Measurements from ENCODE around the gene RASGRF2. TPM values are rescaled to one million over a fixed set of nuclear protein-coding genes. Genes with fewer than 3 reads are reported as not detected.
"Not testable (repeated sequence)": the region's sequence is repeated elsewhere in the genome, so short reads cannot be mapped to it uniquely, and the experiment has no call there.

The RASGRF2 gene
- total RNA-seq, 2 experiments from 2014 or later = 10.0 to 11.6 TPM

DNA sequence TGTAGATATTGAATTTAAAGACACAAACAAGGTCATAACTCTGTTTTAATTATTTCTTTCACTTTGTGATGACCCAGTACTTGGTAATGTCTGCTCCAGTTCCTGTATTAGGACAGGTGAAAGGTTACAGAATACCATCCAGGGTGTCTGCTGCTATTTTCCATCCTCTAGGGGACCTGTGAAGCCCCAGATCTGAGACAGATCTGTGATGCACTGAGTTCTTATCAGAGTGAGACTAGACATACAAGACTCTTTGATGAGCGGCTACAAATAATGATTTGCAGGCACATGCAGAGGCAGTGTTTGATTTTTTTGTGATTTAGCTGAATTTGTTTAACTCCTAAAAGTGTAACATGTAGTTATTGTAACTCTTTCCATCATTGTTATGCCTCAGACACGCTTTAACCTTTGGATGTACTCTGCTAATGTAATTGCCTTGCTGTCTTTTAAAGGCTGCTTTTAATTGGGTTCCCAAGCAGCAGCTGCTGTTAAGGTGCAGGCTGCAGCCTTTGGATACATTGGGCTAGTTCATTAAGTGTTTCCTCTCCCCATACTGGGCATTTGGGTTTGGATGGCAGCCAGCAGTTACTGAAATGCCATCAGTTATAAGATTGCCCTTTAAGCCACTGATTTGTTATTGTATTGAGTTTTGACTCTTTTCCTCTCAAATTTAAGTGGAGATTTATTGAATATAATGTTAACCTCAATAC, 63.3 kb downstream of the RASGRF2 start:
- Mint-ChIP-seq H3K4me1 (ENCODE audit: low read depth) (peaks cover 30% of the 10 kb centered on the region), H3K27ac (no peak overlapping the region), H3K9me3 (ENCODE audit: insufficient read depth) (peaks cover 3% of the 10 kb centered on the region), H3K27me3 (ENCODE audit: low read depth) (no peaks in the 10 kb centered on the region), H3K36me3 (ENCODE audit: low read depth) (peaks cover 5% of the 10 kb centered on the region), H3K4me3 (no peak overlapping the region)
- DNase-seq (no peak), ATAC-seq (no peak)
- CTCF ChIA-PET = no interaction called here
- POLR2A ChIA-PET = no interaction called here

DNA sequence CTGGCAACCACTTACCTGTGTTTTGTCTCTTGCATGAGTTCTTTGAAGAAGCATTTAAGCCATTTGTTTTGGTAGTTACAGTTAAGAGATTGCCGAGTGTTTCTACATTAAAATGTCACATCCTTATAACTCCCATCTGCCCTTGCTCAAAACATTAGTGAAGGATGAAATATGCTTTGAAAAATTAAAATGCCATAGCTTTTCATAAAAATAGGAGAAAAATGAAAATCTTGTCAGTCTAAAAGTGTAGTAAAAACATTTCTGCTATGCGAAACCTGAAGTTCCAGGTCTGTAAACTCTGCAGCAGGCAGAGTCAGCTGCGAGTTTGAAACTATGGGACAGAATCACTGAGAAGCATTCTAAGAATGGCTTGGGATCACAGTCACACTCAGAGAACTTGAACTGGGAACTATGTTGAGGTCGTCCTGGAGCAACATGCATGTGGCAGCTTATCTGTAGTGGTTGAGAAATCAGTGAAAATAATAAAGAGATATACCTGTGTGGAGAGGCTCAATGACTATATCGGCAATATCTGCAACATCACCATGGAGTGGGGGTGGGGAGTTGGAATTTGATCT, 67.4 kb downstream of the RASGRF2 start:
- H3K27me3 Mint-ChIP-seq (ENCODE audit: low read depth) = no peaks in the 10 kb centered on the region
- H3K27ac Mint-ChIP-seq = no peak overlapping the region
- peaks cover 10% of the 10 kb centered on the region for H3K4me1 Mint-ChIP-seq (ENCODE audit: low read depth)
- H3K4me3 Mint-ChIP-seq = no peak overlapping the region
- H3K36me3 Mint-ChIP-seq (ENCODE audit: low read depth) = peaks cover 9% of the 10 kb centered on the region
- no peak for DNase-seq
- ATAC-seq = no peak
- ChIA-PET CTCF (interaction anchor here (1.5 kb wide), 1 partner anchor 17 kb away, joined by 3 read pairs; no protein-coding TSS in a partner anchor), POLR2A (interaction anchor here (0.6 kb wide), 1 partner anchor 854 kb away, joined by 4 read pairs; no protein-coding TSS in a partner anchor)
- peaks cover 3% of the 10 kb centered on the region for H3K9me3 Mint-ChIP-seq (ENCODE audit: insufficient read depth)

DNA sequence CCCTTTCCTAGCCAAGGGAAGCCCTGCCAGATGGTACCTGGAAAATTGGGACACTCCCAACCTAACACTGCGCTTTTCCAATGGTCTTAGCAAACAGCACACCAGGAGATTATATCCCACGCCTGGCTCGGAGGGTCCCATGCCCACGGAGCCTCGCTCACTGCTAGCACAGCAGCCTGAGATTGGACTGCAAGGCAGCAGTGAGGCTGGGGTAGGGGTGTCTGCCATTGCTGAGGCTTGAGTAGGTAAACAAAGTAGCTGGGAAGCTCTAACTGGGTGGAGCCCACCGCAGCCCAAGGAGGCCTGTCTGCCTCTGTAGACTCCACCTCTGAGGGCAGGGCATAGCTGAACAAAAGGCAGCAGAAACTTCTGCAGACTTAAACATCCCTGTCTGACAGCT, 68.7 kb downstream of the RASGRF2 start:
- H3K27me3 Mint-ChIP-seq (ENCODE audit: low read depth); H3K9me3 Mint-ChIP-seq (ENCODE audit: insufficient read depth); DNase-seq; POLR2A ChIA-PET; H3K4me3 Mint-ChIP-seq; ATAC-seq; H3K4me1 Mint-ChIP-seq (ENCODE audit: low read depth); H3K27ac Mint-ChIP-seq; CTCF ChIA-PET: not testable (repeated sequence)
- H3K36me3 Mint-ChIP-seq (ENCODE audit: low read depth) = peaks cover 10% of the 10 kb centered on the region

GRCh38 chr5:81029736-81030135, 69.6 kb downstream of the RASGRF2 start:
- ATAC-seq; CTCF ChIA-PET; H3K9me3 Mint-ChIP-seq (ENCODE audit: insufficient read depth); DNase-seq; H3K27ac Mint-ChIP-seq; H3K4me3 Mint-ChIP-seq; H3K27me3 Mint-ChIP-seq (ENCODE audit: low read depth); H3K4me1 Mint-ChIP-seq (ENCODE audit: low read depth); POLR2A ChIA-PET: not testable (repeated sequence)
- peaks cover 12% of the 10 kb centered on the region for H3K36me3 Mint-ChIP-seq (ENCODE audit: low read depth)

- ATAC-seq; CTCF ChIA-PET; DNase-seq; H3K27ac Mint-ChIP-seq; H3K27me3 Mint-ChIP-seq (ENCODE audit: low read depth); H3K9me3 Mint-ChIP-seq (ENCODE audit: insufficient read depth); POLR2A ChIA-PET; H3K4me3 Mint-ChIP-seq; H3K4me1 Mint-ChIP-seq (ENCODE audit: low read depth): not testable (repeated sequence)
- peaks cover 12% of the 10 kb centered on the region for H3K36me3 Mint-ChIP-seq (ENCODE audit: low read depth)
These were observed 70.3 kb downstream of the RASGRF2 start for GRCh38 chr5:81030236-81031034.

DNA sequence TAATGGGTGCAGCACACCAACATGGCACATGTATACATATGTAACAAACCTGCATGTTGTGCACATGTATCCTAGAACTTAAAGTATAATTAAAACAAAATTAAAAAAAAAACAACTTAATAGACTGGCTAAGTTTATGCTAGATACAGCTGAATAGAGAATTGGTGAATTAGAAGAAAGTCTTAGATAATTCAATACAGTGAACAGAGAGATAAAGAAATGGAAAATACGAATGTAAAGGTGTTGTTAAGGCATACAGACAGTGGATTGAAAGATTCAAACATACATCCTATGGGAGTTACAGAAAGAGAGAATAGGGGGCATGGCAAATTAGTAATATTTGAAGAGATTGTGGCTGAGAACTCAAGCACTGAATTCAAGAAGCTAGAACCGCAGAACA, 75.4 kb downstream of the RASGRF2 start:
- H3K36me3 Mint-ChIP-seq (ENCODE audit: low read depth) = peaks cover 10% of the 10 kb centered on the region
- H3K9me3 Mint-ChIP-seq (ENCODE audit: insufficient read depth) = no peaks in the 10 kb centered on the region
- ChIA-PET POLR2A (no interaction called here), CTCF (no interaction called here)
- DNase-seq = no peak
- ATAC-seq = no peak
- peaks cover 6% of the 10 kb centered on the region for H3K4me1 Mint-ChIP-seq (ENCODE audit: low read depth)
- no peaks in the 10 kb centered on the region for H3K27me3 Mint-ChIP-seq (ENCODE audit: low read depth)
- no peak overlapping the region for H3K27ac Mint-ChIP-seq
- no peak overlapping the region for H3K4me3 Mint-ChIP-seq

DNA sequence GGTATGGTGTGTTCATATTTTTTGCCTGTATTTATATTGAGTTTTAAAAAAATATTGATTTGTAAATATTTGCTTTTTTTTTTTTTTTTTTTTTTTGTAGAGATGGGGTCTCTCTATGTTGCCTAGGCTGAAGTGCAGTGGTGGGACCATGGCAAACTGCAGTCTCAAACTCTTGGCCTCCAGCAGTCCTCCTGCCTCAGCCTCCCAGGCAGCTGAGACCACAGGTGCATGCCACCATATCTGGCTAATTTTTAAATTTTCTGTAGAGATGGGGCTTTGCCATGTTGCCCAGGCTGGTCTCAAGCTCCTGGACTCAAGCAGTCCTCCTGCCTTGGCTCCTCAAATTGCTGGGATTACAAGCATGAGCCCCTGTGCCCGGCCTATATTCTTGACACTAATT, 78.3 kb downstream of the RASGRF2 start:
- Mint-ChIP-seq H3K36me3 (ENCODE audit: low read depth) (peaks cover 7% of the 10 kb centered on the region), H3K4me3 (no peak overlapping the region), H3K27me3 (ENCODE audit: low read depth) (no peaks in the 10 kb centered on the region), H3K4me1 (ENCODE audit: low read depth) (peaks cover 6% of the 10 kb centered on the region), H3K27ac (no peak overlapping the region), H3K9me3 (ENCODE audit: insufficient read depth) (no peaks in the 10 kb centered on the region)
- ChIA-PET POLR2A (interaction anchor here (0.6 kb wide), 1 partner anchor 30 kb away, joined by 3 read pairs; no protein-coding TSS in a partner anchor), CTCF (no interaction called here)
- ATAC-seq (no peak), DNase-seq (no peak)

DNA sequence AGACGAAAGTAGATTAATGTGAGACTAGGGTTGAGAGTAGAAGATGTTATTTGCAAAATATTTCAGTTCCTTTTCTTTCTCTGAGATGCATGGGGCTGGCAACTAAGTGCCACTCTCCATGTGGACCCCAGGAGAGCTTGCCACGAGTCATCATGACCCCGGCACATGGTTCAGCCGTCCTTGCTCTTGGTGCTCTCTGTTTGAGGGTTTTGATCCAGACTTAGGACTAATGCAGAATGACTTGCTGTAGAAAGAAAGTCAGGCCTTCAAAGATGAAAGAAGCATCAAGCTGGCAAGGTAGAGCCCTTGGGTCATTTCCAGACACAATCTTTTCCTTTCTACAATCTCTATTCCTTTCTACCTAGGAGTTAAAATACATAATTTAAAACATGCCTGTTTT, 84.7 kb downstream of the RASGRF2 start:
- Mint-ChIP-seq H3K4me1 (ENCODE audit: low read depth) (peaks cover 9% of the 10 kb centered on the region), H3K9me3 (ENCODE audit: insufficient read depth) (no peaks in the 10 kb centered on the region), H3K4me3 (no peak overlapping the region), H3K27ac (no peak overlapping the region), H3K27me3 (ENCODE audit: low read depth) (no peaks in the 10 kb centered on the region), H3K36me3 (ENCODE audit: low read depth) (peaks cover 5% of the 10 kb centered on the region)
- ATAC-seq (no peak), DNase-seq (no peak)
- ChIA-PET CTCF (interaction anchor here (0.7 kb wide), 1 partner anchor 18 kb away, joined by 3 read pairs; no protein-coding TSS in a partner anchor), POLR2A (no interaction called here)

GRCh38 chr5:81045389-81045807, 85.2 kb downstream of the RASGRF2 start:
- Mint-ChIP-seq H3K9me3 (ENCODE audit: insufficient read depth) (no peaks in the 10 kb centered on the region), H3K27ac (no peak overlapping the region), H3K36me3 (ENCODE audit: low read depth) (peaks cover 5% of the 10 kb centered on the region), H3K27me3 (ENCODE audit: low read depth) (no peaks in the 10 kb centered on the region), H3K4me1 (ENCODE audit: low read depth) (peaks cover 9% of the 10 kb centered on the region), H3K4me3 (no peak overlapping the region)
- CTCF ChIA-PET = no interaction called here
- POLR2A ChIA-PET = no interaction called here
- ATAC-seq (no peak), DNase-seq (no peak)

- Mint-ChIP-seq H3K27me3 (ENCODE audit: low read depth) (no peaks in the 10 kb centered on the region), H3K9me3 (ENCODE audit: insufficient read depth) (no peaks in the 10 kb centered on the region), H3K36me3 (ENCODE audit: low read depth) (peaks cover 5% of the 10 kb centered on the region), H3K4me3 (no peak overlapping the region), H3K4me1 (ENCODE audit: low read depth) (peaks cover 9% of the 10 kb centered on the region), H3K27ac (no peak overlapping the region)
- ChIA-PET POLR2A (interaction anchor here (0.6 kb wide), 1 partner anchor 52 kb away, joined by 4 read pairs; no protein-coding TSS in a partner anchor), CTCF (interaction anchor here (0.7 to 1.1 kb wide), 2 partner anchors 62 to 164 kb away, joined by 3 read pairs; no protein-coding TSS in a partner anchor)
- DNase-seq = no peak
- no peak for ATAC-seq
These were observed 85.9 kb downstream of the RASGRF2 start for GRCh38 chr5:81046041-81046440.

- no peaks in the 10 kb centered on the region for H3K4me1 Mint-ChIP-seq (ENCODE audit: low read depth)
- CTCF ChIA-PET = no interaction called here
These were observed 92.2 kb downstream of the RASGRF2 start for GRCh38 chr5:81052325-81052724.

DNA sequence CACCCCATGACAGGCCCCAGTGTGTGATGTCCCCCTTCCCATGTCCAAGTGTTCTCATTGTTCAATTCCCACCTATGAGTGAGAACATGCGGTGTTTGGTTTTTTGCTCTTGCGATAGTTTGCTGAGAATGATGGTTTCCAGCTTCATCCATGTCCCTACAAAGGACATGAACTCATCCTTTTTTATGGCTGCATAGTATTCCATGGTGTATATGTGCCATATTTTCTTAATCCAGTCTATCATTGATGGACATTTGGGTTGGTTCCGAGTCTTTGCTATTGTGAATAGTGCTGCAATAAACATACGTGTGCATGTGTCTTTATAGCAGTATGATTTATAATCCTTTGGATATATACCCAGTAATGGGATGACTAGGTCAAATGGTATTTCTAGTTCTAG, 93.1 kb downstream of the RASGRF2 start:
- H3K4me3 Mint-ChIP-seq; CTCF ChIA-PET; H3K9me3 Mint-ChIP-seq (ENCODE audit: insufficient read depth); H3K27ac Mint-ChIP-seq; DNase-seq; H3K27me3 Mint-ChIP-seq (ENCODE audit: low read depth); ATAC-seq; H3K36me3 Mint-ChIP-seq (ENCODE audit: low read depth); POLR2A ChIA-PET; H3K4me1 Mint-ChIP-seq (ENCODE audit: low read depth): not testable (repeated sequence)

More at GRCh38 chr5:81052325-81052724, 92.2 kb downstream of the RASGRF2 start:
- no peak for ATAC-seq
- H3K4me3 Mint-ChIP-seq = no peak overlapping the region
- no peak for DNase-seq
- no peaks in the 10 kb centered on the region for H3K9me3 Mint-ChIP-seq (ENCODE audit: insufficient read depth)
- POLR2A ChIA-PET = no interaction called here
- H3K27ac Mint-ChIP-seq = no peak overlapping the region
- peaks cover 3% of the 10 kb centered on the region for H3K36me3 Mint-ChIP-seq (ENCODE audit: low read depth)
- H3K27me3 Mint-ChIP-seq (ENCODE audit: low read depth) = no peaks in the 10 kb centered on the region
